OCI-LY7 (cell line): ENCODE measurements around the gene KCTD5. TPM values are rescaled to one million over a fixed set of nuclear protein-coding genes. Genes with fewer than 3 reads are reported as not detected.

ENCODE experiments used
- BruUV-seq: library from RNA; stranded (reverse); fragments of 400-500 nt; replicated peaks from 2 replicates; lab custom pipeline; 2021; lab: Mats Ljungman, UMichigan
- CTCF ChIA-PET: fragments of 300-600 bp; sonication (Branson Sonifier 250); formaldehyde crosslinking; loops from one replicate; lab custom pipeline; 2022; ENCODE audit warnings: antibody characterized with exemption; ENCODE audit not compliant: unreplicated experiment; lab: Charles Lee
- POLR2A ChIA-PET: fragments of 300-600 bp; sonication (Branson Sonifier 250); formaldehyde crosslinking; loops from one replicate; lab custom pipeline; 2022; ENCODE audit warnings: antibody characterized with exemption; lab: Charles Lee
- DNase-seq: peaks from one replicate; pipeline ENCODE4 v3.0.0-alpha.2; 2015; ENCODE audit warnings: low spot score
- H2AFZ ChIP-seq: fragments of 200-600 bp; sonication (generic), shearing (Covaris generic); 2 replicates; pipeline ENCODE4 v1.6.1; 2014; ENCODE audit warnings: mild to moderate bottlenecking, antibody characterized with exemption, low read length, moderate library complexity
- H3K27ac ChIP-seq: fragments of 200-600 bp; sonication (generic); 2 replicates; pipeline ENCODE4 v1.5.1; 2014; ENCODE audit warnings: mixed run types, low read depth, mild to moderate bottlenecking, moderate library complexity, low read length, inconsistent platforms; ENCODE audit not compliant: poor library complexity, severe bottlenecking
- H3K36me3 ChIP-seq: fragments of 200-600 bp; sonication (generic); 2 replicates; pipeline ENCODE4 v1.6.1; 2014; ENCODE audit warnings: mild to moderate bottlenecking, antibody characterized with exemption, low read length, moderate library complexity, mixed read lengths; ENCODE audit not compliant: insufficient read depth
- H3K4me1 ChIP-seq: fragments of 200-600 bp; sonication (generic); 2 replicates; pipeline ENCODE4 v1.5.1; 2014; ENCODE audit warnings: mild to moderate bottlenecking, low read length; ENCODE audit not compliant: insufficient read depth, poor library complexity, severe bottlenecking
- H3K4me2 ChIP-seq: fragments of 200-600 bp; sonication (generic); 2 replicates; pipeline ENCODE4 v1.6.1; 2014; ENCODE audit warnings: mild to moderate bottlenecking, low read length
- H3K4me3 ChIP-seq: fragments of 200-600 bp; sonication (generic); 2 replicates; pipeline ENCODE4 v1.5.1; 2014; ENCODE audit warnings: mild to moderate bottlenecking, low read depth, low read length; ENCODE audit not compliant: poor library complexity, severe bottlenecking
- H3K79me2 ChIP-seq: fragments of 200-600 bp; sonication (generic); 2 replicates; pipeline ENCODE4 v1.6.1; 2016; ENCODE audit warnings: low read depth, mild to moderate bottlenecking, low read length, moderate library complexity, mixed read lengths; ENCODE audit not compliant: insufficient read depth
- H3K9me2 ChIP-seq: fragments of 200-600 bp; sonication (generic); 2 replicates; pipeline ENCODE4 v1.6.1; 2016; ENCODE audit warnings: mild to moderate bottlenecking, low read length, mixed read lengths; ENCODE audit not compliant: insufficient read depth
- H3K9me3 ChIP-seq: fragments of 200-600 bp; sonication (generic); 2 replicates; pipeline ENCODE4 v1.6.1; 2014; ENCODE audit warnings: mild to moderate bottlenecking, mixed run types, low read length, mixed read lengths
- H4K20me1 ChIP-seq: fragments of 200-600 bp; sonication (generic); 2 replicates; pipeline ENCODE4 v1.6.1; 2014; ENCODE audit warnings: mild to moderate bottlenecking, antibody characterized with exemption, low read length, moderate library complexity, mixed read lengths; ENCODE audit not compliant: insufficient read depth
- EZH2phosphoT487 ChIP-seq: fragments of 200-600 bp; sonication (generic); IDR thresholded peaks from 2 replicates; pipeline ENCODE4 v1.6.1; 2018; ENCODE audit warnings: low read depth, borderline replicate concordance, mild to moderate bottlenecking, mixed run types, antibody characterized with exemption, low read length, moderate library complexity, mixed read lengths
- intact Hi-C: fragments of 100-400 bp; cut with micrococcal nuclease; formaldehyde crosslinking; loops from one replicate; pipeline ENCODE4 v1.10.0; 2022; ENCODE audit not compliant: unreplicated experiment
- total RNA-seq, 2 experiments: library from RNA; depleted of rRNA in 1 of 2; stranded (reverse); fragments of >200 nt in 1 of 2; shearing (Covaris generic) in 1 of 2; gene quantifications; 2 replicates each; pipeline ENCODE4 v1.2.3, GENCODE V29; 2014 to 2022
- TF ChIP-seq, protein P1 (sequence below): fragments of 200-600 bp; sonication (generic); conservative IDR thresholded peaks from 2 replicates; pipeline ENCODE4 v1.5.1; 2014; ENCODE audit warnings: mild to moderate bottlenecking, antibody characterized with exemption, low read length, moderate library complexity, mixed read lengths

Gene KCTD5
- total RNA-seq, 2 experiments from 2014 or later: 25.8 to 34.6 TPM

DNA sequence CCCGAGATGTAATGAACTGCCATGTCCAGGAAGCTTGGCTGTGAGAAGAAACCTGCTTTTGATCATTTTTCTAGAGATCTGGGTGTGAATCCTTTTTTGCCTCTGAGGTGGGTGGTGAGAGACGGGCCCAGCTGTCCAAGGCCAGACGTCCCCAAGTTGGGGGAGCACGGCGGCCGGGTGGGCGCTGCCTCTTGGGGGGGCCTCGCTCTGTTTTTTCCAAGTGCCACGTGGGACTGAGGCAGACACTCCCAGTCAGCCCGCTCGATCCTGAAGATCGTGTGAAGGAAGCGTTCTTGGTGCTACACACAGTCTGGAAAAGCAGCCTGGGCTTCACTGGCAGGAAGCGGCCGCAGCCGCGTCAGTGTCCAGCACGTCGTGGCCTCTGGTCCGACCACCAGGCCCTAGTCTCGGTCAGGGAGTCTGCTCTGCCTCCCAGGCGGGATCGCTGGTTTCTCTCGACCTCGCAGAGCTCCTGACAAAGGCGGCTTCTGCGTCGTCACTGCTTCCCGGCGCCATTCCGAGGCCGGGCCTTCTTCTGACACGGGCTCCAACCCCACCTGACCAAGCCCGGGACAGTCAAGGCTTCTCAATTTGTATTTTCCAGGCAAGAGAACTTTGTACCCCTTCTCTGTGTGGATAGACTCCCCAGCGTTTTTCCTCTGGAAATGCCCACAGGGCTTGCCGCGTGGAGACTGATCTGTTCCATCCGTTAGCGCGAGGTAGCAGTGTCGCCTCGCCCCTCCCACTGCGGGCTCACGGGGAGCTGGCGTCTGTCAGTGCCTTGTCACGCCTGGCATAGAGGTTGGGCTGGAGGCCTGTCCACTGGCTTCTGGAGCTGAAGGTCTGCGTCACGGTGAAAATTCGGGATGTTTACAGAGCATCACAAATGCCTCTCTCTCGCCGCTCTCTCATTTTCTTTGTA lies 25.3 kb downstream of the KCTD5 start:
- no peak for DNase-seq
- no peak overlapping the region for H3K4me2 ChIP-seq
- no peaks in the 10 kb centered on the region for H3K9me2 ChIP-seq
- H2AFZ ChIP-seq: no peak overlapping the region
- ChIA-PET POLR2A (no interaction called here), CTCF (no interaction called here)
- H3K4me1 ChIP-seq: no peaks in the 10 kb centered on the region
- intact Hi-C loops: no loop called here
- H4K20me1 ChIP-seq: no peaks in the 10 kb centered on the region
- no peak overlapping the region for H3K4me3 ChIP-seq
- TF ChIP-seq, protein P1, sequence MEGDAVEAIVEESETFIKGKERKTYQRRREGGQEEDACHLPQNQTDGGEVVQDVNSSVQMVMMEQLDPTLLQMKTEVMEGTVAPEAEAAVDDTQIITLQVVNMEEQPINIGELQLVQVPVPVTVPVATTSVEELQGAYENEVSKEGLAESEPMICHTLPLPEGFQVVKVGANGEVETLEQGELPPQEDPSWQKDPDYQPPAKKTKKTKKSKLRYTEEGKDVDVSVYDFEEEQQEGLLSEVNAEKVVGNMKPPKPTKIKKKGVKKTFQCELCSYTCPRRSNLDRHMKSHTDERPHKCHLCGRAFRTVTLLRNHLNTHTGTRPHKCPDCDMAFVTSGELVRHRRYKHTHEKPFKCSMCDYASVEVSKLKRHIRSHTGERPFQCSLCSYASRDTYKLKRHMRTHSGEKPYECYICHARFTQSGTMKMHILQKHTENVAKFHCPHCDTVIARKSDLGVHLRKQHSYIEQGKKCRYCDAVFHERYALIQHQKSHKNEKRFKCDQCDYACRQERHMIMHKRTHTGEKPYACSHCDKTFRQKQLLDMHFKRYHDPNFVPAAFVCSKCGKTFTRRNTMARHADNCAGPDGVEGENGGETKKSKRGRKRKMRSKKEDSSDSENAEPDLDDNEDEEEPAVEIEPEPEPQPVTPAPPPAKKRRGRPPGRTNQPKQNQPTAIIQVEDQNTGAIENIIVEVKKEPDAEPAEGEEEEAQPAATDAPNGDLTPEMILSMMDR: no peak
- TF ChIP-seq EZH2phosphoT487: no peak
- BruUV-seq: no TSS peak
- peaks cover 13% of the 10 kb centered on the region; the same call in 1 of the 2 replicates for H3K36me3 ChIP-seq
- no peaks in the 10 kb centered on the region for H3K9me3 ChIP-seq
- H3K79me2 ChIP-seq: no peaks in the 10 kb centered on the region
- H3K27ac ChIP-seq: no peak overlapping the region

GRCh38 chr16:2708290-2708639 lies 25.9 kb downstream of the KCTD5 start:
- Histone ChIP-seq H3K9me3 (no peaks in the 10 kb centered on the region), H3K36me3 (peaks cover 8% of the 10 kb centered on the region; the same call in 1 of the 2 replicates), H3K79me2 (no peaks in the 10 kb centered on the region), H3K4me2 (no peak overlapping the region), H3K9me2 (no peaks in the 10 kb centered on the region), H3K27ac (no peak overlapping the region), H3K4me3 (no peak overlapping the region), H4K20me1 (no peaks in the 10 kb centered on the region), H3K4me1 (no peaks in the 10 kb centered on the region), H2AFZ (no peak overlapping the region)
- CTCF ChIA-PET: no interaction called here
- DNase-seq: no peak
- intact Hi-C loops: no loop called here
- TSS peak; percentile 80 for BruUV-seq
- POLR2A ChIA-PET: no interaction called here
- TF ChIP-seq, protein P1: no peak
- no peak for TF ChIP-seq EZH2phosphoT487

- intact Hi-C loops: no loop called here
- no peak for TF ChIP-seq EZH2phosphoT487
- TF ChIP-seq, protein P1: no peak
- no peak overlapping the region for H3K27ac ChIP-seq
These were observed 26.7 kb downstream of the KCTD5 start for GRCh38 chr16:2708955-2709587.

More at GRCh38 chr16:2708955-2709587, 26.7 kb downstream of the KCTD5 start:
- Histone ChIP-seq H3K4me2 (no peak overlapping the region), H3K9me3 (no peaks in the 10 kb centered on the region), H4K20me1 (no peaks in the 10 kb centered on the region), H2AFZ (no peak overlapping the region), H3K36me3 (peaks cover 8% of the 10 kb centered on the region; the same call in 1 of the 2 replicates), H3K4me3 (no peak overlapping the region), H3K4me1 (no peaks in the 10 kb centered on the region), H3K9me2 (no peaks in the 10 kb centered on the region), H3K79me2 (no peaks in the 10 kb centered on the region)
- no peak for DNase-seq
- BruUV-seq: no TSS peak
- CTCF ChIA-PET: no interaction called here
- POLR2A ChIA-PET: no interaction called here
